Gastrocnemius medialis (tissue), 4 donors: ENCODE data around the gene MLPH. TPM values are rescaled to one million over a fixed set of nuclear protein-coding genes. Genes with fewer than 3 reads are reported as not detected.

Source experiments
- ATAC-seq, 2 donors: fragments of 150-250 bp; one replicate each; pipeline ENCODE4 v1.9.1; 2016
- DNase-seq, 2 donors: peaks; one replicate each; pipeline ENCODE4 v3.0.0-alpha.2; 2019
- H3K27ac ChIP-seq, 4 donors: fragments of 200-600 bp; sonication (generic); 1 replicate in 1 of 4; 2 replicates in 3 of 4; pipeline ENCODE4 v1.5.1; 2016 to 2018; ENCODE audit warnings: mild to moderate bottlenecking in 2 of 4, moderate library complexity in 1 of 4
- H3K27me3 ChIP-seq, 3 donors: fragments of 200-600 bp; sonication (generic) in 2 of 3; 1 replicate in 1 of 3; 2 replicates in 2 of 3; pipeline versions ENCODE4 v1.5.1 to v1.6.0; 2016 to 2019; ENCODE audit warnings: mild to moderate bottlenecking in 1 of 3, moderate library complexity in 1 of 3
- H3K36me3 ChIP-seq, 2 donors: fragments of 200-600 bp; sonication (generic) in 1 of 2; one replicate each; pipeline ENCODE4 v1.5.1; 2017 to 2018
- H3K4me1 ChIP-seq, 2 donors: fragments of 200-600 bp; sonication (generic) in 1 of 2; one replicate each; pipeline ENCODE4 v1.5.1; 2016 to 2017; ENCODE audit warnings: mild to moderate bottlenecking in 2 of 2
- H3K4me3 ChIP-seq, 4 donors: fragments of 200-600 bp; sonication (generic) in 3 of 4; 1 replicate in 1 of 4; 2 replicates in 3 of 4; pipeline ENCODE4 v1.5.1; 2016 to 2019; ENCODE audit warnings: mild to moderate bottlenecking in 2 of 4
- H3K9me3 ChIP-seq, 3 donors: fragments of 200-600 bp; sonication (generic) in 2 of 3; 1 replicate in 1 of 3; 2 replicates in 2 of 3; pipeline ENCODE4 v1.5.1; 2016 to 2019
- POLR2A ChIP-seq, 2 donors: fragments of 450-650 bp; IDR thresholded peaks; one replicate each; pipeline ENCODE4 v1.6.1; 2017; ENCODE audit warnings: antibody characterized with exemption in 2 of 2, mild to moderate bottlenecking in 2 of 2, moderate library complexity in 2 of 2
- in situ Hi-C, 4 donors: fragments of 200-750 bp; cut with MboI; loops; one replicate each; pipeline versions ENCODE4 v1.15.0 to v1.8.0; 2017; ENCODE audit warnings: low sequenced_read_pairs in 4 of 4
- intact Hi-C: fragments of 100-400 bp; cut with DNase I; formaldehyde crosslinking; loops from one replicate; pipeline ENCODE4 v1.15.1; 2023; ENCODE audit warnings: low total_unique reads
- total RNA-seq, 4 donors: library from RNA; depleted of rRNA; stranded (reverse); fragments of >200 nt; gene quantifications; one replicate each; pipeline versions ENCODE4 v1.1.0 to v1.2.3, GENCODE V29; 2016
- TF ChIP-seq, protein P1 (sequence below), 5 experiments: fragments of 450-650 bp in 3 of 5; fragments of 200-600 bp in 2 of 5; sonication (generic) in 2 of 5; IDR thresholded peaks in 4 of 5; conservative IDR thresholded peaks in 1 of 5; 1 replicate in 4 of 5; 2 replicates in 1 of 5; pipeline ENCODE4 v1.5.1; 2016 to 2019; ENCODE audit warnings: antibody characterized with exemption in 5 of 5, mild to moderate bottlenecking in 3 of 5, moderate library complexity in 3 of 5

The MLPH gene
- total RNA-seq, 4 donors from 2014 or later, result 6.5 to 8.7 (median 7.2) TPM

- in situ Hi-C loops, result no loop called here
- DNase-seq, result no peak
Observed at GRCh38 chr2:237500681-237501424, 13.8 kb downstream of the MLPH start.

DNA sequence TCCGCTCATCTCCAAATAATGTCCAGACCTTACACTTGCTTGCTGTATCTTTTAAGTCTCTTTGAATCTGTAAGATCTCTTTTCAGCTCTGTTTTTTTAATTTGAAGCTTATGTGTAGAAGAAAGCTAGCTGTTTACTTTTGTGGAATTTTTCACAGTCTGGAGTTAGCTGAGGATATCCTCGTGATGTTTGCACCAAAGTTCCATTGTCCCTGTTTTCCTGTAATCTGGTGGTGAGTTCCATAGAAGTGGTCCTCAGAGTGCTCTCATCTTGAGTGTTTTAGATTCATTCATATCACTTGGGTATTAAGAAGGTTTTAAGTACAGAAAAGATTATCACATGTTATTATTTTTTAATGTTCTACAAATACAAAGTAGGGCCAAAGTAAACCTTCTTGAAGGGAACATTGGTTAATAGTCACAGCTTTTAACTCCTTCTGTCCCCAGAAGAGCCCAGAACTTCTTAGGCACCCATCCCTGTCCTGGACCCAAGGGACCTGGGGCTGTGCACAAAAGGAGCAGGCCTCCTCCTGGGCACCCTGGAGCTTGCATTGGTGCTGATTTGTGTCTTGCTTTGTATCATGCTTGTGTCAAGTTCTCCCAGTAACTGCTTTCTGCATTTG lies 15.0 kb downstream of the MLPH start:
- peak in 1 of 2 donors; percentile 40 for ATAC-seq
- DNase-seq, result no peak
- peaks cover 0 to 5% of the 10 kb centered on the region in 2 donors for H3K4me1 ChIP-seq
- TF ChIP-seq, protein P1, sequence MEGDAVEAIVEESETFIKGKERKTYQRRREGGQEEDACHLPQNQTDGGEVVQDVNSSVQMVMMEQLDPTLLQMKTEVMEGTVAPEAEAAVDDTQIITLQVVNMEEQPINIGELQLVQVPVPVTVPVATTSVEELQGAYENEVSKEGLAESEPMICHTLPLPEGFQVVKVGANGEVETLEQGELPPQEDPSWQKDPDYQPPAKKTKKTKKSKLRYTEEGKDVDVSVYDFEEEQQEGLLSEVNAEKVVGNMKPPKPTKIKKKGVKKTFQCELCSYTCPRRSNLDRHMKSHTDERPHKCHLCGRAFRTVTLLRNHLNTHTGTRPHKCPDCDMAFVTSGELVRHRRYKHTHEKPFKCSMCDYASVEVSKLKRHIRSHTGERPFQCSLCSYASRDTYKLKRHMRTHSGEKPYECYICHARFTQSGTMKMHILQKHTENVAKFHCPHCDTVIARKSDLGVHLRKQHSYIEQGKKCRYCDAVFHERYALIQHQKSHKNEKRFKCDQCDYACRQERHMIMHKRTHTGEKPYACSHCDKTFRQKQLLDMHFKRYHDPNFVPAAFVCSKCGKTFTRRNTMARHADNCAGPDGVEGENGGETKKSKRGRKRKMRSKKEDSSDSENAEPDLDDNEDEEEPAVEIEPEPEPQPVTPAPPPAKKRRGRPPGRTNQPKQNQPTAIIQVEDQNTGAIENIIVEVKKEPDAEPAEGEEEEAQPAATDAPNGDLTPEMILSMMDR (IDR thresholded peaks at IDR 0.05 in 4 of 5, conservative IDR thresholded peaks at IDR 0.05 in 1 of 5), result no peak
- no peak for TF ChIP-seq POLR2A (IDR thresholded peaks at IDR 0.05)
- no peaks in the 10 kb centered on the region for H3K9me3 ChIP-seq
- no peaks in the 10 kb centered on the region for H3K27me3 ChIP-seq
- in situ Hi-C loops (no loop called here), intact Hi-C loops (no loop called here)
- H3K27ac ChIP-seq, result peak overlapping the region in 2 of 4 donors; percentile 10 to 31
- no peak overlapping the region for H3K4me3 ChIP-seq
- no peaks in the 10 kb centered on the region for H3K36me3 ChIP-seq

More at GRCh38 chr2:237500681-237501424, 13.8 kb downstream of the MLPH start:
- ATAC-seq, result no peak
- no peaks in the 10 kb centered on the region for H3K27me3 ChIP-seq
- no peak overlapping the region for H3K27ac ChIP-seq
- intact Hi-C loops, result no loop called here
- no peaks in the 10 kb centered on the region for H3K9me3 ChIP-seq
- TF ChIP-seq POLR2A (IDR thresholded peaks at IDR 0.05), result no peak
- TF ChIP-seq, protein P1 (IDR thresholded peaks at IDR 0.05 in 4 of 5, conservative IDR thresholded peaks at IDR 0.05 in 1 of 5), result no peak
- peaks cover 0 to 5% of the 10 kb centered on the region in 2 donors for H3K4me1 ChIP-seq
- no peaks in the 10 kb centered on the region for H3K36me3 ChIP-seq
- no peak overlapping the region for H3K4me3 ChIP-seq

DNA sequence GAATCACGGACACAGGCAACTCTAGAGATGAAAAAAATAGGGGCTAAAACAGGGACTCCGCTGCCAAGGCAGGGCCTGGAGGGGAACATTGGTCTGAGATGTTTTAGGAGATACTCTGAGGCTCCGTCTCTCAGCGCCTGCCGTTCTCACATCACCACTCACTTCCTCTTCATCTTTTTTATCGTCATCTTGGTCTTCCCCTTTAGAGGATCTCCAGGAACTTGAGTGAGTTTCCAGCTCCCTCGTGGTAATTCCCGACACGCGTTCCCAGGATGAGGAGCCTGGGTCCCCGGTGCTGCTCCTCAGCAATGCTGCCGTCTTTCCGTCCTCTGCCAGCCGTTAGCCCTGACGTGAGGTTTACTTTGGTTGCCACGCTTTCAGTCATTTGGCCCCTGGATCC lies 16.1 kb downstream of the MLPH start:
- TF ChIP-seq, protein P1 (IDR thresholded peaks at IDR 0.05 in 4 of 5, conservative IDR thresholded peaks at IDR 0.05 in 1 of 5), result no peak
- no peak for TF ChIP-seq POLR2A (IDR thresholded peaks at IDR 0.05)
- intact Hi-C loops (no loop called here), in situ Hi-C loops (no loop called here)
- ATAC-seq, result no peak
- no peak overlapping the region for H3K4me3 ChIP-seq
- H3K9me3 ChIP-seq, result no peaks in the 10 kb centered on the region
- H3K27ac ChIP-seq, result no peak overlapping the region
- H3K4me1 ChIP-seq, result peaks cover 0 to 5% of the 10 kb centered on the region in 2 donors
- no peaks in the 10 kb centered on the region for H3K27me3 ChIP-seq
- no peaks in the 10 kb centered on the region for H3K36me3 ChIP-seq
- DNase-seq, result no peak

- no peak for DNase-seq
- Histone ChIP-seq H3K4me1 (peaks cover 0 to 5% of the 10 kb centered on the region in 2 donors), H3K27me3 (no peaks in the 10 kb centered on the region), H3K27ac (no peak overlapping the region), H3K4me3 (no peak overlapping the region), H3K9me3 (no peaks in the 10 kb centered on the region), H3K36me3 (no peaks in the 10 kb centered on the region)
- TF ChIP-seq POLR2A (IDR thresholded peaks at IDR 0.05), result no peak
- TF ChIP-seq, protein P1 (IDR thresholded peaks at IDR 0.05 in 4 of 5, conservative IDR thresholded peaks at IDR 0.05 in 1 of 5), result no peak
- intact Hi-C loops, result no loop called here
- ATAC-seq, result no peak
- in situ Hi-C loops, result no loop called here
Observed at GRCh38 chr2:237505188-237505939, 18.3 kb downstream of the MLPH start.
